Stomach (tissue), 9 donors: ENCODE measurements around the gene RXFP4. TPM values are rescaled to one million over a fixed set of nuclear protein-coding genes. Genes with fewer than 3 reads are reported as not detected.

Experiments
- DNase-seq, 2 donors: peaks; one replicate each; pipeline versions ENCODE4 v3.0.0 to v3.0.0-alpha.2; 2013 to 2019
- H3K27ac ChIP-seq, 5 donors: fragments of 200-600 bp in 4 of 5; sonication (generic) in 4 of 5; one replicate each; pipeline ENCODE4 v1.5.1; 2013 to 2019; ENCODE audit warnings: mild to moderate bottlenecking in 1 of 5, moderate library complexity in 1 of 5
- H3K27me3 ChIP-seq, 3 donors: fragments of 200-600 bp; sonication (generic); one replicate each; pipeline ENCODE4 v1.5.1; 2017 to 2019; ENCODE audit warnings: mixed run types in 1 of 3
- H3K36me3 ChIP-seq, 4 donors: fragments of 200-600 bp; sonication (generic); 1 replicate in 3 of 4; 2 replicates in 1 of 4; pipeline ENCODE4 v1.5.1; 2016 to 2019
- H3K4me1 ChIP-seq, 4 donors: fragments of 200-600 bp; sonication (generic); one replicate each; pipeline ENCODE4 v1.5.1; 2016 to 2019
- H3K4me3 ChIP-seq, 4 donors: fragments of 200-600 bp; sonication (generic) in 3 of 4; one replicate each; pipeline ENCODE4 v1.5.1; 2016 to 2019; ENCODE audit warnings: mild to moderate bottlenecking in 1 of 4
- H3K9me3 ChIP-seq, 4 donors: fragments of 200-600 bp; sonication (generic); one replicate each; pipeline ENCODE4 v1.5.1; 2016 to 2019
- EP300 ChIP-seq: sonication (generic); formaldehyde crosslinking; IDR thresholded peaks from one replicate; pipeline ENCODE4 v1.6.1; 2017; ENCODE audit warnings: antibody characterized with exemption
- POLR2A ChIP-seq, 4 donors: fragments of 450-650 bp; IDR thresholded peaks; one replicate each; pipeline ENCODE4 v1.6.1; 2016; ENCODE audit warnings: antibody characterized with exemption in 4 of 4, control low read depth in 2 of 4, mild to moderate bottlenecking in 1 of 4, moderate library complexity in 1 of 4
- POLR2AphosphoS5 ChIP-seq, 3 donors: sonication (generic); formaldehyde crosslinking; IDR thresholded peaks; one replicate each; pipeline ENCODE4 v1.6.1; 2016; ENCODE audit warnings: antibody characterized with exemption in 3 of 3
- WGBS, 5 donors: extraction: QIAGEN DNeasy Blood & Tissue Kit in 3 of 5; methylation state at CpG; one replicate each; pipeline versions ENCODE4 v1.1.5 to v1.1.7; 2013 to 2018; 5-methylcytosine and 5-hydroxymethylcytosine counted together
- intact Hi-C: fragments of 100-400 bp; cut with DNase I; formaldehyde crosslinking; loops from one replicate; pipeline ENCODE4 v1.15.1; 2023; ENCODE audit warnings: low total_unique reads
- polyA plus RNA-seq, 3 donors: library from polyadenylated mRNA; stranded (reverse); fragments of 200-250 nt; gene quantifications; one replicate each; pipeline ENCODE4 v1.2.3, GENCODE V29; 2013
- total RNA-seq, 5 donors: library from RNA; depleted of rRNA; stranded (reverse); fragments of >200 nt; gene quantifications; one replicate each; pipeline versions ENCODE4 v1.1.0 to v1.2.3, GENCODE V29; 2014 to 2016
- TF ChIP-seq, protein P1 (sequence below), 7 experiments: fragments of 450-650 bp in 4 of 7; fragments of 200-600 bp in 3 of 7; sonication (generic) in 3 of 7; IDR thresholded peaks; one replicate each; pipeline ENCODE4 v1.5.1; 2016 to 2019; ENCODE audit warnings: antibody characterized with exemption in 7 of 7, control low read depth in 2 of 7, mild to moderate bottlenecking in 1 of 7
- donor health status: healthy with polysubstance abuse.
- donor health status: Bipolar disorder and iron deficiency.
- donor health status: healthy.

Gene RXFP4
- total and polyA plus RNA-seq, 8 donors = 50.4 TPM; not detected in 7

DNA sequence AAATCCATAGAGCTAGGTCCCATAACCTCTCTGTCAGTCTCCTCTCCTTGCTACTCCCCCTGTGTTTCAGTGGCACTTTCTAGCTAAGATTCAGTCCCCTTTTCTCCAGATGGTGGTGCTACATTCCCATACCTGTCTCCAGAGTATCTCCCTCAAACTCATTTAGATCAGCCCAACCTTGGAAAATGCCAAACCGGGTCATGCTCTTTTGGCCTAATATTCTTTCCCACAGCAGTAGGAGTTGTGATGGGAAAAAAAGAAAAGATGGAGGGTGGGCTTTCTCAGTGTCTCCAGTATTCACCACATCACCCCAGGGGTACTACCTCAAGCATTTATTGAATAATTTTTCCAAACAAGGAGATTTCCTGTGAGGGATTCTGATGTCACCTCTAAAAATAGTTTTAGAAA lies 3.2 kb upstream of the RXFP4 start:
- Histone ChIP-seq H3K27ac (peak overlapping the region in 4 of 5 donors; percentile 13 to 88 (median 52)), H3K27me3 (no peaks in the 10 kb centered on the region), H3K4me1 (peaks cover 27 to 66% (median 50%) of the 10 kb centered on the region in 4 donors), H3K4me3 (no peak overlapping the region), H3K9me3 (no peaks in the 10 kb centered on the region), H3K36me3 (peaks cover 0 to 3% (median under 1%) of the 10 kb centered on the region in 4 donors)
- peak in 1 of 2 donors; percentile 88 for DNase-seq
- WGBS, 5 donors = 0% methylated on average over 1 of the region's 1 CpG
- TF ChIP-seq POLR2A (IDR thresholded peaks at IDR 0.05) (no peak), POLR2AphosphoS5 (IDR thresholded peaks at IDR 0.05) (peak in 1 of 3 donors; percentile 67), EP300 (no peak)
- TF ChIP-seq, protein P1, sequence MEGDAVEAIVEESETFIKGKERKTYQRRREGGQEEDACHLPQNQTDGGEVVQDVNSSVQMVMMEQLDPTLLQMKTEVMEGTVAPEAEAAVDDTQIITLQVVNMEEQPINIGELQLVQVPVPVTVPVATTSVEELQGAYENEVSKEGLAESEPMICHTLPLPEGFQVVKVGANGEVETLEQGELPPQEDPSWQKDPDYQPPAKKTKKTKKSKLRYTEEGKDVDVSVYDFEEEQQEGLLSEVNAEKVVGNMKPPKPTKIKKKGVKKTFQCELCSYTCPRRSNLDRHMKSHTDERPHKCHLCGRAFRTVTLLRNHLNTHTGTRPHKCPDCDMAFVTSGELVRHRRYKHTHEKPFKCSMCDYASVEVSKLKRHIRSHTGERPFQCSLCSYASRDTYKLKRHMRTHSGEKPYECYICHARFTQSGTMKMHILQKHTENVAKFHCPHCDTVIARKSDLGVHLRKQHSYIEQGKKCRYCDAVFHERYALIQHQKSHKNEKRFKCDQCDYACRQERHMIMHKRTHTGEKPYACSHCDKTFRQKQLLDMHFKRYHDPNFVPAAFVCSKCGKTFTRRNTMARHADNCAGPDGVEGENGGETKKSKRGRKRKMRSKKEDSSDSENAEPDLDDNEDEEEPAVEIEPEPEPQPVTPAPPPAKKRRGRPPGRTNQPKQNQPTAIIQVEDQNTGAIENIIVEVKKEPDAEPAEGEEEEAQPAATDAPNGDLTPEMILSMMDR (IDR thresholded peaks at IDR 0.05) = peak in 5 of 7 experiments; percentile 44 to 78 (median 48)
- intact Hi-C loops = no loop called here

DNA sequence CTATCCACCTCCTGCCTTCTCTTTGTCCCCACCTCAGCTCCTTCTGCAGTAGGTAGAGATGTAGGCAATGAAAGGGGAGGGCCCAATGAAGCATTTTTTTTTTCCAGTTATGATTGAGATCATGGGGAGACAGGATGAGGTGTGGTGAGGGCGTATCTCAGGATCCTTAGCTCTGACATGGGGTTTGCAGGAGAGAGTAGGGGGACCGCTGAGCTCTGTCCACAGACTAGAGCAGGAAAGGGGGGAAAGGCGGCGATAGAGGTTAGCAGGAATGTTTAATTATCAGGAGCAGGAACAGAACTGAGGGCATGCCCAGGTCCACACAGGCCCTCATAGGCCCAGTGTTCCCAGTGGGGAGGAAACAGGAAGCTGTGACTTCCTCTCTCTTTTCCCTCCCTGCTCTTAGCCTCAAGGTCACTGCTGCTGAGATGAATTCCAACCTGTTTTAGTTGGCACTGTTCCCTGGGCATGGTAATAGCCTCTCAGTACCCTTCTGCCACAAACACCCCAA lies 901 bp upstream of the RXFP4 start:
- H3K27me3 ChIP-seq = no peaks in the 10 kb centered on the region
- peak in 2 of 3 donors; percentile 45 to 77 for TF ChIP-seq POLR2AphosphoS5 (IDR thresholded peaks at IDR 0.05)
- TF ChIP-seq POLR2A (IDR thresholded peaks at IDR 0.05) = no peak
- no peak overlapping the region for H3K4me3 ChIP-seq
- no peaks in the 10 kb centered on the region for H3K9me3 ChIP-seq
- H3K36me3 ChIP-seq = no peaks in the 10 kb centered on the region
- 22 to 49% (median 38%) methylated on average over 4 of the region's 4 CpGs for WGBS, 5 donors
- H3K27ac ChIP-seq = peak overlapping the region; percentile 76 to 89 (median 85)
- peaks cover 33 to 77% (median 53%) of the 10 kb centered on the region in 4 donors for H3K4me1 ChIP-seq
- intact Hi-C loops = loop anchor here (5.0 kb wide), 1 partner anchor 52 kb away; no protein-coding TSS in a partner anchor
- peak; percentile 60 to 86 for DNase-seq

DNA sequence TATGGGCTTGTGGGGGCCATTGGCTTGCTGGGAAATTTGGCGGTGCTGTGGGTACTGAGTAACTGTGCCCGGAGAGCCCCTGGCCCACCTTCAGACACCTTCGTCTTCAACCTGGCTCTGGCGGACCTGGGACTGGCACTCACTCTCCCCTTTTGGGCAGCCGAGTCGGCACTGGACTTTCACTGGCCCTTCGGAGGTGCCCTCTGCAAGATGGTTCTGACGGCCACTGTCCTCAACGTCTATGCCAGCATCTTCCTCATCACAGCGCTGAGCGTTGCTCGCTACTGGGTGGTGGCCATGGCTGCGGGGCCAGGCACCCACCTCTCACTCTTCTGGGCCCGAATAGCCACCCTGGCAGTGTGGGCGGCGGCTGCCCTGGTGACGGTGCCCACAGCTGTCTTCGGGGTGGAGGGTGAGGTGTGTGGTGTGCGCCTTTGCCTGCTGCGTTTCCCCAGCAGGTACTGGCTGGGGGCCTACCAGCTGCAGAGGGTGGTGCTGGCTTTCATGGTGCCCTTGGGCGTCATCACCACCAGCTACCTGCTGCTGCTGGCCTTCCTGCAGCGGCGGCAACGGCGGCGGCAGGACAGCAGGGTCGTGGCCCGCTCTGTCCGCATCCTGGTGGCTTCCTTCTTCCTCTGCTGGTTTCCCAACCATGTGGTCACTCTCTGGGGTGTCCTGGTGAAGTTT lies 550 bp downstream of the RXFP4 start:
- WGBS, 5 donors = 78 to 90% (median 81%) methylated on average over 20 to 29 of the region's 29 CpGs
- no peaks in the 10 kb centered on the region for H3K27me3 ChIP-seq
- H3K27ac ChIP-seq = peak overlapping the region; percentile 76 to 89 (median 81)
- TF ChIP-seq POLR2A (IDR thresholded peaks at IDR 0.05) (no peak), POLR2AphosphoS5 (IDR thresholded peaks at IDR 0.05) (no peak), EP300 (no peak)
- TF ChIP-seq, protein P1 (IDR thresholded peaks at IDR 0.05) = no peak
- DNase-seq = no peak
- intact Hi-C loops = loop anchor here (5.0 kb wide), 1 partner anchor 50 kb away; no protein-coding TSS in a partner anchor
- no peaks in the 10 kb centered on the region for H3K9me3 ChIP-seq
- no peak overlapping the region for H3K4me3 ChIP-seq
- peaks cover 33 to 91% (median 63%) of the 10 kb centered on the region in 4 donors for H3K4me1 ChIP-seq
- H3K36me3 ChIP-seq = peaks cover 0 to 13% (median 8%) of the 10 kb centered on the region in 4 donors

DNA sequence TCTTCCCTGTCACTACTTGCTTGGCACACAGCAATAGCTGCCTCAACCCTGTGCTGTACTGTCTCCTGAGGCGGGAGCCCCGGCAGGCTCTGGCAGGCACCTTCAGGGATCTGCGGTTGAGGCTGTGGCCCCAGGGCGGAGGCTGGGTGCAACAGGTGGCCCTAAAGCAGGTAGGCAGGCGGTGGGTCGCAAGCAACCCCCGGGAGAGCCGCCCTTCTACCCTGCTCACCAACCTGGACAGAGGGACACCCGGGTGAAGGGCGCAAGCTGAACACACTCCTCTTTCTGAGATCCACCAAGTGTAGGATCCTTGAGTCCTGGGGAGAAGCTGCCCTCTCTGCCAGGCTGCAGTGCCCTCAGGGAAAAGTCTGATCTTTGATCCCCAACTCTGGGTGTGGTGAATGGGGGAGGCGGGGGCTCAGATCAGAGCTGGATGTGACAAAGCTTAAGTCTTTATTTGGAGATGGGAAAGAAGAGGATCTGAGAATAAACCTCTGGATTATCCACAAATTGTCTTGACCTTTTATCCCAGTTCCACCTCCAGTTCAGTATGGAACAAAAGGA lies 1.2 kb downstream of the RXFP4 start:
- Histone ChIP-seq H3K4me3 (no peak overlapping the region), H3K27ac (peak overlapping the region in 3 of 5 donors; percentile 14 to 89 (median 88)), H3K27me3 (no peaks in the 10 kb centered on the region), H3K9me3 (no peaks in the 10 kb centered on the region), H3K4me1 (peaks cover 33 to 97% (median 65%) of the 10 kb centered on the region in 4 donors), H3K36me3 (peaks cover 6 to 20% (median 15%) of the 10 kb centered on the region in 4 donors)
- intact Hi-C loops = loop anchor here (5.0 kb wide), 1 partner anchor 50 kb away; no protein-coding TSS in a partner anchor
- 68 to 85% (median 69%) methylated on average over 9 to 11 of the region's 11 CpGs for WGBS, 5 donors
- TF ChIP-seq POLR2AphosphoS5 (IDR thresholded peaks at IDR 0.05) (no peak), EP300 (no peak), POLR2A (IDR thresholded peaks at IDR 0.05) (no peak)
- TF ChIP-seq, protein P1 (IDR thresholded peaks at IDR 0.05) = no peak
- no peak for DNase-seq
